Subcutaneous abdominal adipose tissue (tissue), 5 donors: ENCODE results near the gene CDH26.

Experiments
- H3K27ac ChIP-seq: one replicate; pipeline ENCODE4 v1.7.0; 2013; ENCODE audit warnings: low read depth, mild to moderate bottlenecking, inconsistent platforms, low read length, moderate library complexity
- H3K27me3 ChIP-seq, 5 donors: one replicate each; pipeline ENCODE4 v1.7.0; 2013; ENCODE audit warnings: low read length in 5 of 5, inconsistent platforms in 1 of 5; ENCODE audit not compliant: control insufficient read depth in 5 of 5, insufficient read depth in 4 of 5
- H3K36me3 ChIP-seq, 5 donors: one replicate each; pipeline ENCODE4 v1.7.0; 2013; ENCODE audit warnings: low read length in 5 of 5; ENCODE audit not compliant: control insufficient read depth in 5 of 5, insufficient read depth in 5 of 5
- H3K4me1 ChIP-seq, 5 donors: one replicate each; pipeline ENCODE4 v1.7.0; 2013; ENCODE audit warnings: low read length in 5 of 5, mild to moderate bottlenecking in 3 of 5, moderate library complexity in 1 of 5; ENCODE audit not compliant: control insufficient read depth in 5 of 5, insufficient read depth in 5 of 5
- H3K4me3 ChIP-seq, 5 donors: one replicate each; pipeline ENCODE4 v1.7.0; 2013; ENCODE audit warnings: low read length in 5 of 5, low read depth in 1 of 5
- H3K9ac ChIP-seq, 5 donors: one replicate each; pipeline ENCODE4 v1.7.0; 2013; ENCODE audit warnings: low read length in 5 of 5, mild to moderate bottlenecking in 4 of 5, moderate library complexity in 3 of 5
- H3K9me3 ChIP-seq, 5 donors: one replicate each; pipeline ENCODE4 v1.7.0; 2013; ENCODE audit warnings: low read length in 5 of 5; ENCODE audit not compliant: control insufficient read depth in 5 of 5
- donor health status: healthy.
- donor health status: healthy.
- donor health status: healthy.
- donor health status: healthy.
- donor health status: healthy.

The CDH26 gene

GRCh38 chr20:59976156-59976782 lies 18.0 kb downstream of the CDH26 start:
- H3K27me3 ChIP-seq: no peaks in the 10 kb centered on the region
- H3K27ac ChIP-seq: no peak overlapping the region
- H3K4me1 ChIP-seq: peaks cover 0 to 8% (median 0%) of the 10 kb centered on the region in 5 donors
- H3K4me3 ChIP-seq: no peak overlapping the region
- H3K9me3 ChIP-seq: no peaks in the 10 kb centered on the region
- no peaks in the 10 kb centered on the region for H3K36me3 ChIP-seq
- no peak overlapping the region for H3K9ac ChIP-seq

- Histone ChIP-seq H3K27me3 (no peaks in the 10 kb centered on the region), H3K9me3 (no peaks in the 10 kb centered on the region), H3K4me1 (peaks cover 0 to 5% (median 0%) of the 10 kb centered on the region in 5 donors), H3K4me3 (no peak overlapping the region), H3K9ac (no peak overlapping the region), H3K27ac (no peak overlapping the region), H3K36me3 (no peaks in the 10 kb centered on the region)
These were observed 18.9 kb downstream of the CDH26 start for GRCh38 chr20:59977086-59977485.

GRCh38 chr20:59983076-59983475 lies 24.9 kb downstream of the CDH26 start:
- Histone ChIP-seq H3K27ac (no peak overlapping the region), H3K27me3 (no peaks in the 10 kb centered on the region), H3K9ac (no peak overlapping the region), H3K4me3 (no peak overlapping the region), H3K4me1 (no peaks in the 10 kb centered on the region), H3K36me3 (peaks cover 0 to 5% (median 0%) of the 10 kb centered on the region in 5 donors), H3K9me3 (no peaks in the 10 kb centered on the region)

GRCh38 chr20:59984541-59984940 lies 26.3 kb downstream of the CDH26 start:
- H3K4me1 ChIP-seq: no peaks in the 10 kb centered on the region
- H3K27ac ChIP-seq: no peak overlapping the region
- no peaks in the 10 kb centered on the region for H3K9me3 ChIP-seq
- H3K4me3 ChIP-seq: no peak overlapping the region
- H3K27me3 ChIP-seq: no peaks in the 10 kb centered on the region
- H3K9ac ChIP-seq: no peak overlapping the region
- peaks cover 0 to 5% (median 0%) of the 10 kb centered on the region in 5 donors for H3K36me3 ChIP-seq

GRCh38 chr20:59985164-59985563 lies 26.9 kb downstream of the CDH26 start:
- Histone ChIP-seq H3K4me3 (no peak overlapping the region), H3K36me3 (peaks cover 0 to 5% (median 0%) of the 10 kb centered on the region in 5 donors), H3K9ac (no peak overlapping the region), H3K4me1 (no peaks in the 10 kb centered on the region), H3K27me3 (no peaks in the 10 kb centered on the region), H3K27ac (no peak overlapping the region), H3K9me3 (no peaks in the 10 kb centered on the region)

- H3K27me3 ChIP-seq: no peaks in the 10 kb centered on the region
- no peaks in the 10 kb centered on the region for H3K9me3 ChIP-seq
- no peak overlapping the region for H3K27ac ChIP-seq
- peaks cover 0 to 5% (median 0%) of the 10 kb centered on the region in 5 donors for H3K36me3 ChIP-seq
- H3K9ac ChIP-seq: no peak overlapping the region
- no peaks in the 10 kb centered on the region for H3K4me1 ChIP-seq
- no peak overlapping the region for H3K4me3 ChIP-seq
These were observed 27.6 kb downstream of the CDH26 start for GRCh38 chr20:59985864-59986263.

GRCh38 chr20:59987135-59987534 lies 28.9 kb downstream of the CDH26 start:
- H3K27ac ChIP-seq: no peak overlapping the region
- H3K27me3 ChIP-seq: no peaks in the 10 kb centered on the region
- H3K9me3 ChIP-seq: no peaks in the 10 kb centered on the region
- no peak overlapping the region for H3K9ac ChIP-seq
- peaks cover 0 to 5% (median 0%) of the 10 kb centered on the region in 5 donors for H3K36me3 ChIP-seq
- H3K4me1 ChIP-seq: no peaks in the 10 kb centered on the region
- no peak overlapping the region for H3K4me3 ChIP-seq

- Histone ChIP-seq H3K27ac (no peak overlapping the region), H3K27me3 (no peaks in the 10 kb centered on the region), H3K4me3 (no peak overlapping the region), H3K4me1 (no peaks in the 10 kb centered on the region), H3K36me3 (peaks cover 0 to 5% (median 2%) of the 10 kb centered on the region in 5 donors), H3K9ac (no peak overlapping the region), H3K9me3 (no peaks in the 10 kb centered on the region)
These were observed 29.9 kb downstream of the CDH26 start for GRCh38 chr20:59988141-59988540.

GRCh38 chr20:59992526-59993084 lies 34.4 kb downstream of the CDH26 start:
- Histone ChIP-seq H3K27ac (no peak overlapping the region), H3K4me1 (peaks cover 0 to 16% (median 8%) of the 10 kb centered on the region in 5 donors), H3K36me3 (peaks cover 0 to 3% (median under 1%) of the 10 kb centered on the region in 5 donors), H3K9me3 (no peaks in the 10 kb centered on the region), H3K9ac (no peak overlapping the region), H3K27me3 (peaks cover 0 to 7% (median 0%) of the 10 kb centered on the region in 5 donors), H3K4me3 (no peak overlapping the region)

GRCh38 chr20:59993736-59994430 lies 35.7 kb downstream of the CDH26 start:
- peaks cover 0 to 3% (median 0%) of the 10 kb centered on the region in 5 donors for H3K36me3 ChIP-seq
- H3K4me3 ChIP-seq: peak overlapping the region in 4 of 5 donors; percentile 26 to 50 (median 46)
- H3K4me1 ChIP-seq: peaks cover 0 to 16% (median 8%) of the 10 kb centered on the region in 5 donors
- H3K9me3 ChIP-seq: no peaks in the 10 kb centered on the region
- no peak overlapping the region for H3K27ac ChIP-seq
- peaks cover 0 to 7% (median 0%) of the 10 kb centered on the region in 5 donors for H3K27me3 ChIP-seq
- peak overlapping the region in 1 of 5 donors; percentile 25 for H3K9ac ChIP-seq
